ENCODE measurements around the gene MID1.
A peak's percentile ranks its signal among the peaks of the same experiment; 100 is the strongest.

MID1 gene

DNA sequence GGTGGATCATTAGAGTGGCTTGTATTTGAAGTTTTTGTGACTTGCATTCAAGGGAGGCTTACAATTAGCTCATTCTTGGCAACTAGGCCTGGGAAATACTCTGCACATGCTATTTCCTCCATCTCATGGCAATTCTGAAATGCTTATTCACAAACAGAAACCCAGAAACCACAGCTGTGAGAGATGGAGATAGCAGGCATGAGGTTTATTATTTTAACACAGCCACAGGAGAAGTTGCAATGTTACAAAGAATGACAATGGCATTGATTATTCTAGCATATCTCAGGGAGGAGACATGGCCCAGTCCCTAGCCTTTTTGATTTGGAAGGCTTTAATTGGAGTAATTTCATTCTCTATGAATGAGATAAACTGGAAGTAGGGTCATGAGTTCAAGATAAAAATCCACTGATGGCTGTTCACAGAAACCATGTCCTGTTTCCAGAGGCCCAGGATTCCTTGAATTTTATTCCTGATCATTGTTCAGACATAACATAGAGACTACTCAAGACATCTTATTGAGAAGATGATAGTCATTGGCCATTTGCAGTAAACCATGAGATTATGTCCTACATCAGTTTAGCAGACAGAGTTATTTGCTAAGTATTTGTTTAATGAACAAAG, 123.9 kb downstream of the MID1 start:
- Mint-ChIP-seq H3K4me3 (no peak overlapping the region), H3K36me3 (no peaks in the 10 kb centered on the region), H3K27ac (no peak overlapping the region), H3K9me3 (no peaks in the 10 kb centered on the region), H3K27me3 (peaks cover 2% of the 10 kb centered on the region), H3K4me1 (peaks cover 4% of the 10 kb centered on the region)
- ATAC-seq (ENCODE audit: low read depth) (no peak), DNase-seq (ENCODE audit: low spot score in 2 of 2) (no peak)

DNA sequence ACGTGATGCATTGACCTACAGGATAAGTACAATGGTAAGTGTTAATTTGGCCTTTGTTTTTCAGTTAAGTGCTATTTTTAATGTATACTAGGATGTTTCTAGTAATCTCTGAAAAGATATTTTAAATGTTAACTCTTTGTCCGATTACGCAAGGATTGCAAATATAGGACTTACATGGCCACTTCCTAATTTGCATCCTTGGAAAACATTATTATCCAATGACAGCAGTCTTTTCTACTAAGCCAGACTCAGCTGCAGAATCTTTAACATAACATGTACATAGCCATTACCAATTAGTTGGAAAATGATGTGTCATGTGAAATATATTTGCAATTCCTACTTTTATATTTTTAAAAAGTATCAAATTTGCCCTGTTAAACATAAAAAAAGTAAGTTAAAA, 124.7 kb downstream of the MID1 start:
- H3K36me3 Mint-ChIP-seq = no peaks in the 10 kb centered on the region
- no peaks in the 10 kb centered on the region for H3K9me3 Mint-ChIP-seq
- peaks cover 4% of the 10 kb centered on the region for H3K4me1 Mint-ChIP-seq
- H3K27me3 Mint-ChIP-seq = no peaks in the 10 kb centered on the region
- DNase-seq (ENCODE audit: low spot score in 2 of 2) (no peak), ATAC-seq (ENCODE audit: low read depth) (no peak)
- H3K4me3 Mint-ChIP-seq = no peak overlapping the region
- H3K27ac Mint-ChIP-seq = no peak overlapping the region

DNA sequence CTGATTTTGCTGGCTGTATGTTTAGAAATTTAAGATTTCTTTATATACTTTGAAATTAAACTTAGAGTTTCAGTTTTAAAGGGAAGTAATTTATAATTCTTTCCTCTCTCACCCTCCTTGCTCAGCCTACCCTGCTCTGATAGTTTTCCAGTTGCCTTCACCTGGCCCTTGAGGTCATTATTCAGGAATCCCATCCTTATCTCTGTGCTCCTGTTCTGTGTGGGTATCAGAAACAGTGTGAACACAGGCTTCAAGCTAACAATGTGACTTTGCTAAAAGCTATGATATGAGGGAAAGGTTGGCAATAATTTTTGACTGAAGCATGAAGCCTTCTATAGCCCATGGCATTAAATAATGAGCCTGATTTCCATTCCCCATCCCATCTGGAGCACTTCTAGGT, 128.1 kb downstream of the MID1 start:
- no peaks in the 10 kb centered on the region for H3K27me3 Mint-ChIP-seq
- H3K4me3 Mint-ChIP-seq = no peak overlapping the region
- H3K36me3 Mint-ChIP-seq = no peaks in the 10 kb centered on the region
- no peak overlapping the region for H3K27ac Mint-ChIP-seq
- ATAC-seq (ENCODE audit: low read depth) (no peak), DNase-seq (ENCODE audit: low spot score in 2 of 2) (no peak)
- no peaks in the 10 kb centered on the region for H3K9me3 Mint-ChIP-seq
- H3K4me1 Mint-ChIP-seq = peaks cover 4% of the 10 kb centered on the region

DNA sequence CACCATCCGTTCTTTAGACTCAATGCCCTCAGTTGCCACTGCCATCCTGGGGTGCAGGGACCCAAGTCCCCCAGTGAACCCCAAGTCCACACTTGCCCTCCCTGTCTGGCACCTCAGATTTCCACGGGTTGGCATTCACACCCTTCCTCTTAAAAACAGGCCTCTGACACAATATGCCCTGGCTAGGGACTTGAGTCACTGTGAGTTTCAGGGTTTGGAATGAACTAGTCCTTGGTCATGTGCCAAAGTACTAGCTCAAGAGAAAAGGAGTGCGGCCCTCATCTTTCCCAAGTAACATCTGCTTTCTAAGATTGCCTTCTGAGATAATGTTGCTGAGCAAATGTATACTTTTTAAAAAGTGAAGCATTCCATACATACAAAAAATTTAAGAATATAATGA, 134.0 kb downstream of the MID1 start:
- H3K36me3 Mint-ChIP-seq = no peaks in the 10 kb centered on the region
- no peak overlapping the region for H3K4me3 Mint-ChIP-seq
- no peaks in the 10 kb centered on the region for H3K9me3 Mint-ChIP-seq
- H3K4me1 Mint-ChIP-seq = no peaks in the 10 kb centered on the region
- no peak for ATAC-seq (ENCODE audit: low read depth)
- no peaks in the 10 kb centered on the region for H3K27me3 Mint-ChIP-seq
- no peak overlapping the region for H3K27ac Mint-ChIP-seq
- no peak for DNase-seq (ENCODE audit: low spot score in 2 of 2)

DNA sequence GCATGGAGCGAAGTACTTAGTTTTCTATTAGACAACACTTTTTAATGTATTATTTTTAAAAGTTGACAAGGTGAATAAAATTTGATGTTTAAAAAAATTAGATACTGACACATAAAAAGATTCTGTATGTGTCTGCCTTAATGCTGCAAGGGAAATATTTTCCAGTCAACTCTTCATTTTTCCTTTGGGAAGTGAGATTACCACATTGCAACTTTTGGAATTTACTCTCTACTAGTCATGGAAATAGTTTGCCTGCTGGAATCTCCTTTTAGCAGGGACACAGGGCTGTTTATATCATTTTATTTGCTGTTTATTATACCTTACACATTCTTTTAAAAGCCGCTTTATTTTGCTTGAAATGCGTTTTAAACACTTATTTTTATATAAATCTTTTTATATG, 135.1 kb downstream of the MID1 start:
- ATAC-seq (ENCODE audit: low read depth) (no peak), DNase-seq (ENCODE audit: low spot score in 2 of 2) (no peak)
- H3K27ac Mint-ChIP-seq = no peak overlapping the region
- no peaks in the 10 kb centered on the region for H3K4me1 Mint-ChIP-seq
- no peak overlapping the region for H3K4me3 Mint-ChIP-seq
- no peaks in the 10 kb centered on the region for H3K27me3 Mint-ChIP-seq
- no peaks in the 10 kb centered on the region for H3K36me3 Mint-ChIP-seq
- no peaks in the 10 kb centered on the region for H3K9me3 Mint-ChIP-seq

DNA sequence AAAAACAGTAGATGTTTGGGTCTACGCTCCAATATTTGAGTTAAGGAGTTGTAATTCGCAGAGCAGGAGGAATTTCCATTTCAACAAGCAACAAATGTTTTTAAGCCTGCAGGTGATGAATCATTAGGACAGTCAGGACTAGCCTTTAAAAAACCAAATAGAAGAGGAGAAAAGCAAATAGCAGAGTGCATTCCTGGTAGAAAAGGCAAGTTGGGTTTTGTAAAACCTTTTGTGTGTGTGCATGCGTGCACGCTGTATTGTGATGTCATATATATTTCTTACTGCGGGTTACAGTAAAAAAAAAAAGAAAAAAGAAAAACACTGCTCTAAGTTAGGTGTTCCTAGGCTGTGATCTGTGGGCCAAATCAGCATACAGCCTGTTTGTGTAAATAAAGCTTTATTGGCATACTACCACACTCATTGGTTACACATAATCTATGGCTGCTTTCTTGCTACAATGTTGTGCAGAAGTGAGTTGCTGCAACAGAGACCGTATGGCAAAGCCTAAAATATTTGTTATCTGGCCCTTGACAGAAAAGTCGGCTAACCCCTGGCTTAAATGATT, 135.6 kb downstream of the MID1 start:
- ATAC-seq (ENCODE audit: low read depth) (no peak), DNase-seq (ENCODE audit: low spot score in 2 of 2) (no peak)
- no peaks in the 10 kb centered on the region for H3K4me1 Mint-ChIP-seq
- H3K27me3 Mint-ChIP-seq = no peaks in the 10 kb centered on the region
- H3K27ac Mint-ChIP-seq = no peak overlapping the region
- no peaks in the 10 kb centered on the region for H3K9me3 Mint-ChIP-seq
- no peak overlapping the region for H3K4me3 Mint-ChIP-seq
- H3K36me3 Mint-ChIP-seq = no peaks in the 10 kb centered on the region

DNA sequence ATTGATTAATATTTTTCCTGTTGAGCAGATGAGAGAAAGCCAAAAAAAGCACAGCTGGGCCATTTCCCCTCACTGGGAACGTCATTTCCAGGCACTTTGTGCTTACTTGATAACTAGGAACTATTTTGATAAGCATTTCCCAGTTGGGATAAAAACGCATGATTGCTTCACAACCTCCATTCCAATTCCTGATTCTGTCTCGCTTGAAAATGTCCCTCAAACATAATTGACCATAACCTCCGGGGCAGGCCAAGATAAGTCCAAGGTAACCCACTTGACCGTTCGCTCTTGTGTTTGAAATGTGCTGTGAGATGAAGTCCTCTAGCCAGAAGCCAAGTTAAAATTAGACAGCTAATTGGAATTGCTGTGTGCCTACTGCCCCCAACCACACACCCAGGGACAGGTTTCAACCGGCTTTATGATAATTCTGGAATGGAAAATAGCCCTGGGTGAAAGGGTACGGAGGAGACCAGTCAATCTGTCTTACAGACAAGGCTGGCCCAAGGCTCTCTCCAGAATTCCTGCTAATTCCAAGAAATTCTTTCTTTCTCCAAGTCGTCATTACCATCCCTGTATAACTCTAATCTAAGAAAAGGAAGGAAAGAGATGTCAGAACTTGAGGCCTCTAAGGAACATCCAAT, 137.1 kb downstream of the MID1 start:
- no peak for DNase-seq (ENCODE audit: low spot score in 2 of 2)
- no peaks in the 10 kb centered on the region for H3K36me3 Mint-ChIP-seq
- no peak overlapping the region for H3K4me3 Mint-ChIP-seq
- no peaks in the 10 kb centered on the region for H3K27me3 Mint-ChIP-seq
- no peak for ATAC-seq (ENCODE audit: low read depth)
- no peaks in the 10 kb centered on the region for H3K4me1 Mint-ChIP-seq
- no peak overlapping the region for H3K27ac Mint-ChIP-seq
- H3K9me3 Mint-ChIP-seq = peaks cover 3% of the 10 kb centered on the region

DNA sequence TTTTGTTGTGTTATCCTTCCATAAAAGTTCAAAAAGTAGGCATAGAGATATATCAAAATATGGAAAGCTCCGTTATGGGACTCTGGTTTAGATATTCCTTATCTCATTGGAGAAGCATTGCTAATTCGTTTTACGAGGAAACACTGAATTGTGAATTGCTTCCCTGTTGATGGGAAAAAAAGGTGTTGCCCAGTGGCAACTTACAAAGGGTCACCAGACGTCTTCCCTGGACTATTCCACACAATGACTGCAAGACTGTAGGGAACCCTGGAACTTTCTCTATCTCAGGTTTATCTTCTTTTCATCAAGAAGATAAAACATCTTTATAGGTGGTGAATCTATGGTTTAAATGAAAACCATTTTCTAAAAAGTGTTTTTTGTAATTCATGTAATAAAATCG, 137.7 kb downstream of the MID1 start:
- Mint-ChIP-seq H3K36me3 (no peaks in the 10 kb centered on the region), H3K27me3 (no peaks in the 10 kb centered on the region), H3K4me3 (peak overlapping the region; percentile 62), H3K9me3 (peaks cover 3% of the 10 kb centered on the region), H3K4me1 (no peaks in the 10 kb centered on the region), H3K27ac (peak overlapping the region; percentile 65)
- DNase-seq (ENCODE audit: low spot score in 2 of 2) (no peak), ATAC-seq (ENCODE audit: low read depth) (no peak)

DNA sequence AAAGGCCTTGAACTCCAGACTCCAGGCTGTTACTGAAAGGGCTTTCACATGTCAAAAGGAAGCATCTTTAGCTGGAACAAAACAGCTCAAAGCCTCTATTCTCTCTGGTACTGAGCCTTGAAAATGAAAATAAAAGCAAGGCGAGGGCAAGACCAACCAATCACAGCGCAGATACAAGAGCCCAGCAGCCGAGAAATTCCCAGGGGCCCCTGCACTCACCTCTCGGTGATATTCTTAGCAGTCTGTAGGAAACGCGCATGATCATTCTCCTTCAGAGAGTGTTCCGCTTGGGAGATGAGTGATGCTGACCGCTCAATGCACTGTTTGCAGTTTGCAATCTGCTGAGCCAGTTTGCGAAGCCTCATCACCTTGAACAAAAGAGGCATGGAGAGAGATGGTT, 138.1 kb downstream of the MID1 start:
- peaks cover 3% of the 10 kb centered on the region for H3K9me3 Mint-ChIP-seq
- DNase-seq (ENCODE audit: low spot score in 2 of 2) (peak in 1 of 2 donors; percentile 23), ATAC-seq (ENCODE audit: low read depth) (peak; percentile 94)
- peak overlapping the region; percentile 62 for H3K4me3 Mint-ChIP-seq
- no peaks in the 10 kb centered on the region for H3K36me3 Mint-ChIP-seq
- H3K27me3 Mint-ChIP-seq = no peaks in the 10 kb centered on the region
- H3K4me1 Mint-ChIP-seq = no peaks in the 10 kb centered on the region
- peak overlapping the region; percentile 65 for H3K27ac Mint-ChIP-seq

DNA sequence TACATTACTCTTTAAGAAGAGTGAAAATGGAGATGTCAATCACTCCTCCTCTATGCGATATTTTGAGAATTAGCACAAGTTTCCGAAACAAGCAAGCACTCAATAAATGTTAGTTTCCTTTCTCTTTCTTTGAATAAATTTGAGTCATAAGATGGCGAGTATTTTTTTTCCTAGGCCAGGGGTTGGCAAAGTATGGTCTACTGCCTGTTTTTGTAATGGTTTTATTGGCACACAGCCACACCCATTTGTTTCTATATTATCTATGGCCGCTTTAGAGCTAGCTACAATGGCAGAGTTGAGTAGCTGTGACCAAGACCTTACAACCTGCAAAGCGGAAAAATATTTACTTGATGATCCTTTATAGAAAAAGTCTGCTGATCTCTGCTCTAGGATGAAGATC, 139.5 kb downstream of the MID1 start:
- H3K4me3 Mint-ChIP-seq = no peak overlapping the region
- H3K36me3 Mint-ChIP-seq = no peaks in the 10 kb centered on the region
- H3K9me3 Mint-ChIP-seq = peaks cover 3% of the 10 kb centered on the region
- DNase-seq (ENCODE audit: low spot score in 2 of 2) (no peak), ATAC-seq (ENCODE audit: low read depth) (no peak)
- no peaks in the 10 kb centered on the region for H3K27me3 Mint-ChIP-seq
- no peaks in the 10 kb centered on the region for H3K4me1 Mint-ChIP-seq
- no peak overlapping the region for H3K27ac Mint-ChIP-seq

DNA sequence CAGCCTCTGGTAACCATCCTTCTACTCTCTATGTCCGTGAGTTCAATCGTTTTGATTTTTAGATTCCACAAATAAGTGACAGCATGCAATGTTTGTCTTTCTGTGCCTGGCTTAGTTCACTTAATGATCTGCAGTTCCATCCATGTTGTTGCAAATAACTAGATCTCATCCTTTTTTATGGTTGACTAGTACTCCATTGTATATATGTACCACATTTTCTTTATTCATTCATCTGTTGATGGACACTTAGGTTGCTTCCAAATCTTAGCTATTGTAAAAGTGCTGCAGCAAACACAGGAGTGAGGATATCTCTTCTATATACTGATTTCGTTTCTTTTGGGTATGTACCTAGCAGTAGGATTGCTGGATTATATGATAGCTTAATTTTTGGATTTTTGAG, 140.9 kb downstream of the MID1 start:
- no peak overlapping the region for H3K4me3 Mint-ChIP-seq
- DNase-seq (ENCODE audit: low spot score in 2 of 2) (no peak), ATAC-seq (ENCODE audit: low read depth) (no peak)
- H3K36me3 Mint-ChIP-seq = no peaks in the 10 kb centered on the region
- no peak overlapping the region for H3K27ac Mint-ChIP-seq
- H3K9me3 Mint-ChIP-seq = peaks cover 3% of the 10 kb centered on the region
- no peaks in the 10 kb centered on the region for H3K4me1 Mint-ChIP-seq
- H3K27me3 Mint-ChIP-seq = no peaks in the 10 kb centered on the region

DNA sequence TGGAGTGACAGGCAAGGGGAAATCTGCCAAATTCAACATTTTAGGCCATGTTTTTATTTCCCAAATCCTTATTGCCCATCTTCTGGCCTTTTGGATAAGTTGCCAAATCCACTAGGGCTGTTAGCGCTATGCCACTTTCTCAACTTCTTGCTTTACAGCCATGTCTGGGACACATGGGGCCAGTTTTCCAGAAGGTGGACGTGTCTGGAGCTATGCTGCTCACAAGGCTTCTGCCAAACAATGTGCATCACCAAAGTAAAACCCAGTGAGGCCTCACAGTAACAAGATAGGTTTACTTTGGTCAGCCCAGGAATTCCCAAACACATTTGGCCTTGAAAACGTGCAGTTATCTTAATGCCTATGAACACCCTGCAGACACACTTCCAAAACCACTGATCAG, 142.9 kb downstream of the MID1 start:
- no peaks in the 10 kb centered on the region for H3K36me3 Mint-ChIP-seq
- peaks cover 3% of the 10 kb centered on the region for H3K9me3 Mint-ChIP-seq
- H3K4me1 Mint-ChIP-seq = no peaks in the 10 kb centered on the region
- peaks cover under 1% of the 10 kb centered on the region for H3K27me3 Mint-ChIP-seq
- DNase-seq (ENCODE audit: low spot score in 2 of 2) = no peak
- H3K27ac Mint-ChIP-seq = no peak overlapping the region
- ATAC-seq (ENCODE audit: low read depth) = no peak
- H3K4me3 Mint-ChIP-seq = no peak overlapping the region

DNA sequence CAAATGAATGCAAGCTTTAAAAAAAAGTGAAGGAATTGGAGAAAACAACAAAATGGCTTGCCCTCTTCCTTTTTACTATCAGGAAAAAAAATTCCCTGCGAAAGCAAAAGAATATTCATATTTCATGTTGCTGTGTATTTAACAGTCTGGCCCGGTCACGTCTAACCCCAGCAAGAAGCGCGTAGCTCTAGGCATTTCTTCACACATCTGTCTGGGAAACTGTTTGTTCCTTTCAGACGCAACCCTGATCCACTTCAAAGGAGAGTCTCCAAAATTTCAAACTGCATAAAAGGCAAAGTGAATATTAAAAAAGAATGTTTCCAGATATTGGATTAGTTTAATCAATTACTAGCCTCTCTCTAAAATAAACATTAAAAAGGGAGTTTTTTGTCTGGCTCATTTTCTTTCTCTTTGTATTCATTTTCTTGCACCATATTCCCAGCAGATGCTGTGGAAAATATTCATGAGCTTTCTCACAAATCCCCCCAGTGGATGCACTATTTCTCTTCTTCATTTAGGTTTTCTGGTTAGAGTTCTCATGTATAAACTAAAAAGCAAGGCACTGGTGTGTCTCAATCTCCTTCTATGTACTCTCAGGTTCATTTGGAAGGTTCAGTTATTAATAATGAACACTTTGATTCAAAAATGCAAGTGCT, 145.3 kb downstream of the MID1 start:
- Mint-ChIP-seq H3K27ac (no peak overlapping the region), H3K36me3 (no peaks in the 10 kb centered on the region), H3K27me3 (peaks cover 2% of the 10 kb centered on the region), H3K4me1 (no peaks in the 10 kb centered on the region), H3K9me3 (peaks cover 3% of the 10 kb centered on the region), H3K4me3 (no peak overlapping the region)
- DNase-seq (ENCODE audit: low spot score in 2 of 2) = no peak
- ATAC-seq (ENCODE audit: low read depth) = no peak

DNA sequence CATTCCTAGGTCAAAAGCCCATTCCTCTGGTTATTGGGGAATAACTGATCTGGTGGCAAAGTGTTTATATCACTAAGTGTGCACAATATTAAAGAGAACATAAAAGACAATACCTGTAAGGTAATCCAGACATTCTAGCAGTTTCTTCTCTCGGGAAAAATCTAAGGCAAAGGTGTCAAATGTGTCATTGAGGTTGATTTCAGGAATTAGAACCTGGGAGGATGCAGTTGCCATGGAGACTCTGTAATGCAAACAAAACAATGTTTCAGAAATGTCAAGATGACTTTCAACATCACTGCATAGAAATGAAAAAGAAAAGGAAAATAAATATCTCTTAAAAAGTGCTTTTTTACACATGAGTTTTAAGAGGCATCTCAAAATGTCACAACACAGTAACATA, 145.9 kb downstream of the MID1 start:
- Mint-ChIP-seq H3K4me1 (no peaks in the 10 kb centered on the region), H3K4me3 (no peak overlapping the region), H3K27me3 (peaks cover 2% of the 10 kb centered on the region)

More for the DNA sequence above, 145.9 kb downstream of the MID1 start:
- H3K36me3 Mint-ChIP-seq = no peaks in the 10 kb centered on the region
- H3K27ac Mint-ChIP-seq = no peak overlapping the region
- no peak for DNase-seq (ENCODE audit: low spot score in 2 of 2)
- peaks cover 2% of the 10 kb centered on the region for H3K9me3 Mint-ChIP-seq
- ATAC-seq (ENCODE audit: low read depth) = no peak

Data from memory B cell (primary cell).